GM18868 (cell line): ENCODE measurements around the gene ANTXR2.
"Not testable (repeated sequence)": the region's sequence is repeated elsewhere in the genome, so short reads cannot be mapped to it uniquely, and the experiment has no call there.

Experiments used
- ATAC-seq: cut with Tn5 transposase; IDR thresholded peaks from one replicate; pipeline ENCODE4 v1.9.1; 2021; ENCODE audit warnings: mild to moderate bottlenecking, moderate library complexity; ENCODE audit not compliant: unreplicated experiment

Gene ANTXR2

DNA sequence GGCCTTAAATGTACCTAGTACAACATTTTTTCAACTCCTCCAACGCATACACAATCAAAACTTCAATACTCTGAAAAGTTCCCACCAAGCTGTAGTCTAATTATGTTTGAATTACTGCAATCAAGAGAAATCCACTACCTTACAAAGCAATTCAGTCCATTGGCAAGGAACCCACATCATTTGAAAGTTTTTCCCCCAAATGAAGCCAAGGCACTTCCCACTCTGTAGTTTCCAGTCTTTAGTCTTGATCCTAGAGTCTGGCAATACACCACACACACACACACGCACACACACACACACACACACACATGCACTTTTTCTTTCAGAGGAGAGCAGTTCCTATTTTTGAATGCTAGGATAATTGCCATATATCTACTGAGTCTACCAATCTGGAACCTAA, 79.6 kb downstream of the ANTXR2 start:
- no peak for ATAC-seq

DNA sequence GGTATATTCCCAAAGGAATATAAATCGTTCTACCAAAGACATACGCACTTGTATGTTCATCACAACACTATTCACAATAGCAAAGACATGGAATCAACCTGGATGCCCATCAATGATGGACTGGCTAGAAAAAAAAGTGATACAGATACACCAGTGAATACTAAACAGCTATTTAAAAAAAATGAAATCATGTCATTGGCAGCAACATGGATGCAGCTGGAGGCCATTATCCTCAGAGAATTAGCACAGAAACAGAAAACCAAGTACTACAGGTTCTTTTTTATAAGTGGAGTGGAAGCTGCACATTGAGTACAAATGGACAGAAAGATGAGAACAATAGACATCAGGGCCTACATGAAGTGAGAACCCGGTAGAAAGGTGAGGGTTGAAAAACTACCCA, 81.4 kb downstream of the ANTXR2 start:
- no peak for ATAC-seq

DNA sequence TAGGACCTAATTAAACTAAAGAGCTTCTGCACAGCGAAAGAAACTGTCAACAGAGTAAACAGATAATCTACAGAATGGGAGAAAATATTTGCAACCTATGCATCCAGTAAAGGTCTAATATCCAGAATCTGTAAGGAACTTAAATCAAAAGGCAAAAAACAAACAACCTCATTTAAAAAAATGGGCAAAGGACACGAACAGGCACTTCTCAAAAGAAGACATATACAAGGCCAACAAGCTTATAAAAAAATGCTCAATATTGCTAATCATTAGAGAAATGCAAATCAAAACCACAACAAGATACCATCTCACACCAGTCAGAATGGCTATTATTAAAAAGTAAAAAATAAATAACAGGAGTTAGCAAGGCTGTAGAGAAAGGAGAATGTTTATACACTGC, 81.9 kb downstream of the ANTXR2 start:
- not testable (repeated sequence) for ATAC-seq

DNA sequence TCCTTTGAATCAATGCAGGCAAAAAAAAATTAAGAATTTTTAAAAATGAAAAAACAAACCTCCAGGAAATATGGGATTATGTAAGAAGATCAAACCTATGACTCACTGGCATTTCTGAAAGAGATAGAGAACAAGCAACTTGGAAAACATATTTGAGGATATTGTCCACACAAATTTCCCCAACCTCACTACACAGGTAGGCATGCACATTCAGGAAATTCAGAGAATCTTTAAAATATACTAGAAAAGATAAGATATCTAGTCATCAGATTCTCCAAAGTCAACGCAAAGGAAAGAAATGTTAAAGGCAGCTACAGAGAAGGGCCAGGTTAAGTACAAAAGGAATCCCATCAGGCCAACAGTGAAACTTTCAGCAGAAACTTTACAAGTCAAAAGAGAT, 85.6 kb downstream of the ANTXR2 start:
- ATAC-seq = no peak

DNA sequence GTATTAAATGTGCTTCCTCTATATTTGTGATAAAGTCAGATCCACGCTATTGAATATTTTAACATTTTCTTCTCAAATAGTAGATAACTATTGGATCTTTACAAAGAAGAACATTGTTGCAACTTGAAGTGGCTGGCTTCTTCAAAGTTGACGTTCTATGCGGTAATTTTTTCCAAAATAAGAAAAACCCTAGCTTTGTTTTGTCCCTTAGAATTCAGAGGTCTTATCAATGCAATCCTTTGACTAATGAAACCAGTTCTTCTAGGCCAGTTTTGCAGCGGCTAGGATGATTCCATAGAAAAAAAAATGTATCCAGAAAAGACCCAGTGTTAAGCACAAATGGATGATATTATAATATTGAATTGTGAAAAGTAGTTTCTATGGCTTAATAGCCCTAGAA, 89.6 kb downstream of the ANTXR2 start:
- ATAC-seq = no peak

DNA sequence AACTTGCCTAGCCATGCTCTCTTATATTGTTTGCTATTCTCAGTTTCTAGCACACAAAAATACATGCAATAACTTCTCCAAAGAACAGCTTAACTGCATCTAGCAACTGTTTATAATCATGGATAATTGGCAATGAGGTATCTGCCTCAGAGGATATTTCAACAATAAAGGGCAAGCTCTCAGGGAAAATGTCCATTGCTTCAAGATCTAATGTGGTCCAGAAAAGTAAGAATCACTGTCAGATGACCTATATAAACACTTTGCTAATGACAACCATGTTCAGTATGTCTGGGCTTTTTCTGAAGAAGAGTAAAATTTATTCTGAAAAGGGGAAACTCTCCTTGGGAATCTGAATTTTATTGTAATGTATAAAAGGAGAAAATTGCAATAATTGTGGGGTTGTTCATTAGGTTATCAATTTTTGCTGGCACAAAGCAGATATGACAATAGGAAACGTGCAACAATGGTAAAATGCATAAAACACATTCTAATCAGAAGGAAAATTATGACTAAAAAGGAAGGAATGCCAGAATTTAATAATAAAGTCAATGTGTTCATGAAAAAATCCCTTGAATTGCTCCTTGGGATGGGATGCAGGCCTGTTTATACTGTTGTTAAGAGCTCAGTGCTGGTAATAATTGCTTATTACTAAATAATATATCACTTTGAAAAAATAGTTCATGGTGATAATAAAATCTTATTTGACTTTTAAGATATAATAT, 90.3 kb downstream of the ANTXR2 start:
- no peak for ATAC-seq

DNA sequence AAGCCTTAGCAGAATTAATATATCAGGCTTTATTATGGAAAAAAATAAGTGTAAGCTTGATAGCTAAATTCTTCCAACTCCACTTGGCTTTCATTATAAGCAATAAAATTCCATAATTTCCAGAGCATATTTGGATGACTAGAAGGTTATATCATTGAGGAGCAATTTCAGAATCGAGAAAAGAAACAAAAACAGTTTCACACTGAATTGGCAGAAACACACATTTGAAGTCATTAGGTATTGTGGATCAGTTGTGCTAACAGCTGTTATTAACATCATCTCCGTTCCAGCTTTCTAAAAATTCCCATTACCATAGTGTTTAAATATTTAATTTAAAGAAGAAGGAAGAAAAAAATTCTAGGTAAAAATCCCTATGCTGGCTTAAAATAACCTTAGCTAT, 92.6 kb downstream of the ANTXR2 start:
- no peak for ATAC-seq

DNA sequence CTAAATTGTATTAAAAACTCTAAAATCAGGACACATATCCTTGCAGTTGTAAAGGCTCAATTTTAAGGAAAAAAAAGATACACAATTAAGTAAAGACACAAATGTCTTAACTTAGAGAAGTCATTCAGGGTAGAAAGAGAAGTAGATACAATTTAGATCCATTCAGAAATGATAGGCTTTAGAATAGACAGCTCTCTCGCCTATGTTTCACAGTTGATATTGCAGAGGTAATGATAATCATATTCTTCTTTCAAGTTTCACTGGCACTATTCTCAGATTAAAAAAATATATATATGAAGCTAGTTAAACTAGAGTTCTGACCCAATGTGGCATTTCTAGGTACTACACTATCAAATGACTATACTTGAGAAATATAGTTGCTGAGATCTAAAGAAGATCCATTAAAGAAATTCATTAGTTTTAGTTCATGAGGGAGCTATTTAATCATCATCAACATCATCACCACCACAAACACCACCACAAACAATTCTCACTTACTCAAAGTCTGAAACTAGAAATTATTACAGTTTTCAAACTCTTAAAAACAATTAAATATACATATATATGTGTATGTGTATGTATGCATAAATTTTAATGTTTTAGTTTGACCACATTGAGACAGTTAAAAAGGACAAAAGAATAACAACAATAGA, 93.1 kb downstream of the ANTXR2 start:
- no peak for ATAC-seq

DNA sequence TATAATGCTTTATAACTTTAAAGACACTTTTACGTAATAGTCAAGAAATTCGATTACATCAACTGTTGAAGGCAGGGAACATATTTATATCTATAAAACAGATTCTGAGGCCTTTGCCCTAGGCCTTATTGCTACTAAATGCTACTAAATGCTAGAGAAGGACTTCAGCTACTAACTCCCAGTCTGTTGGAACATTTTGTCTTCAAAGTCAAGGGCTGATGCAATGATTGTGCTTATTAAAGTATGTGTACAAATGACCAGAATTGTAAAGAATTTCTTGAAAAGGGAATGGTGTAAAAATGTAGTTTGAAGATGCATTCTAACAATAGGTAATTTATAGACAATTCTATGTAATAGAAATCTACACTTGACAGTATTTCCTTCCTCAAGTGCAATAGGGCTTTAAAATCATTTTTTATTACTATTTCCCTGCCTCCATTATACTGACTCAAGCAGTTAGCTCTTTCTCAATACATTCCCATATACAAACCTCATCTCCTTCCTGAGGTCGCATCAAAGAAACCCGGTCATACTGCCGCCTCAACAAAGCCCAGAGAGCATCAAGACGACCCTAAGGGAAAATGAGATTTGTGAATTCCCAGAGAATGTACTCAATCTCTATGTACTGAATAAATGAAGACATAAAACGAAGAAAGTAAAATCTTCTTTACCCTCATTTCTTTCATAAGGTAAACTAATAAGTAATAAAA, 95.7 kb downstream of the ANTXR2 start:
- no peak for ATAC-seq

DNA sequence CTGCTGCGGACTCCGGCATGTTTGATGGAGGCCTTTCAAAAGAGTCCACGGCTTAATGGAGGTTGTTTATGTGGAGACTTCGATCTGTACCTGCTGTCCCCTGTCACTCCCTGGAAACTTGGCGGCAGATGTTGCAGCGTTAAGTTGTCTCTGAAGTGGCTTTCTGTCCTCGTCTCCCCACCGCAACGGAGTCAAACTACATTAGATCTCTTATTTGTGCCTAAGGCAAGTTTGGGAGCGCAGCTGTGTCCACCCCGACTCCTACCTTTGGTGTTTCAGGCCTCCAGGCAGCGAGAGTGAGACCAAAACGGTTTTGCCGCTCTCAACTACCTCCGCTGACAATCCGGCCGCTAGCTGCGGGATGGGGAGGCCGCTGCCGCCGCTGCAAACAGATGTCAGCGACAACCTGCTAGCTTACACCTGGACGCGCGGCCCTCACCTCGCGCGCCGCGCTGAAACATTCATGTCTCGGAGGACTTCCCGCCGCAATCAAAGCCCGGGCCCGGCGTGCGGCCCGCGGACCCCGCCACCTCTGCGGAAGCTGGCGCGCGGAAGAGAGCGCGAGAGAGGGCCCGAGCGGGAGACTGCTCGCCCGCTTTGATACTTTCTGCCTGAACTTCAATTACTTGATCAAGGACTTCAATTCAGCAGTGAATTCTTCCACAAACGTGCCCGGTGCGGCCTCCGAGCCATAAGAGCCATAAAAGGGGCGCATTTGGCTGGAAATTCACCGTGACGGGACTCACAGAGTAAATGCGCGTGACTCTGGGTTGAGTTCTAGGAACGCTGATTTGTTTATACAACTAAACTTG, 108.4 kb downstream of the ANTXR2 start:
- no peak for ATAC-seq

DNA sequence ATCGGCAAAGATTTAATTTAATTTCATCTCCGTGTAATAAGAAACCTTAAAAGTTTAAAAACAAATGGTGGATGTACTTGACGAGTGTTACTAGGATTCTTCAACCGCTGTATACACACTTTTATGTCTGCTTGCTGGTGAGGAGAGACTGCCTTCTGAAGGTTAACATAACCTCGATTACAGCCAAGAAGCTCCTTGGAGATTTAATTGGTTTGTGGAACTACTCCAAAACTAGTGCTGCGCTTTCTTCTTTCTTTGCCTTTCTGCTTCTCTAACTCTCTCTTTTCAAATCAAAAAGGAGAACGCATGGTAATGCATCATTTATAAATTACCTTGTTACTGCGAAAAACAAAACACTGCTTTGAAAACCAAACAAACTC, 109.0 kb downstream of the ANTXR2 start:
- no peak for ATAC-seq

DNA sequence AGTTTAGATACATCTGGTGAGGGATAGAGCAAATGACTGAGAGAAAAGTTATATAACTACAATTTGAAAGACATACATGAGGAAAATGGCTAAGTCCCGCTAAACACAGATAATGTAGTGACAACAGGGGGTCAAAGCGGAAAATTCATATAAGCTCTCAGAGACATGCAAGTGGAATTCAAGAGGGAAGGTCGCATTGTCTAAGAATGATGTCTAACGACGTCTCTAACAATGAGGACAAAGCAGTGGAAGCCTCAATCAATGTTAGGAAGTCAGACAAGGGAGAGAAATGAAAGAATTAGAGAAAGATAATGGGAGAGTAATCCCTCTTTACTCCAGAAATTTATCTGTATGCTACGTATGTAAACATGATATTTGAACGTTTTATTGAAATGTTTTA, 113.4 kb downstream of the ANTXR2 start:
- ATAC-seq = no peak

DNA sequence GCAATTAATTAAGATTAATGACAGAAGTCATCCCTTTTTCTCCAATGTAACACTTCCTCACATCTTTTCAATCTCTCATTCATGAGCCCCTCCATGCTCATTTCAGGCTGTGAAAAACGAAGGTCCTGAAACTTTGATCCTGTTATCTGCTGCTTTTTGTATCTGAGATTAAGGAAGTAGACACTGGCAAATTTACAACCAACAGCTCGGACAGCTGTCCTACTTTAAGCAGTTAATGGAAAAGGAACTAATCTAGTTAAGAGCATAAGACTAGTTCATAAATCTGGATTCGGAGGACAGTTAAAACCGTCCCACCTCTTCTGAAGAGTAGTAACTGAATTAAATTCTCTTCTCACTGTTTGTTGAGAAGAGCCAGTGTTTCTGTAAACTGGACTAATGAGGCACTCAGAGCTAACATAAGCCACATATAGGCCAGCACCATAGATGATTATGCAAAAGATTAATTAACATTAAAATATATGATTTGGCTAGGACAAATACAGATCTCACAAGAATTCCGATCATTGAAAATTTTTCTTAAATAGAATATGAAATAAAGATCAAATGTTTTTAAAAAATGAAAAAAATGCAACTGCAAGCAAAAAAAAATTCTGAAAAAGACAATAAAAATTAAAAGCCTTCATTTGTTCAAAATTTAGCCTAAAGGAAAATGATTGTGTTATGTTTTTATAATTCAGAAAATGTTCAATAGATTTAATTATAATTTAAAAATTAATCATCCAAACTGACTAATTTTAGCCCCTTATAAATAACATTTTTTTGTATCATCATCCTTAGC, 114.4 kb downstream of the ANTXR2 start:
- ATAC-seq = no peak

DNA sequence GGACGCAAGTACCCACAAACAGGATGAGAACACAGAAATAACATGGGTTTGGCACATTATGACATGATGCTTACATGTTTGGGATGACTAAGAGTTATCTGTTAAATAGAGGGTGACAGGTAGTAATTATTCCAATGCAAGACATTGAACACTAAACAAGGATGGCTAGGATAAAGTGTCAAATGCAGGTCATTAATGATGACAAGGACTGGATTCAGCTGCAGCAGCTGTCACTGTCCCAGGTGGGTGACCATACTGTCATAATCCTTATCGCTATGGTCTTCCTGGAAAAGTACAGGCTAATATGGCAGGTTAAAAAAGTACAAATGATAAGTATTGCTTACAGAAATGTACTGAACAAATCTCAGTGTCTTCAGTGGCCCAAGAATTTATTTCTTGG, 123.9 kb downstream of the ANTXR2 start:
- ATAC-seq = no peak

DNA sequence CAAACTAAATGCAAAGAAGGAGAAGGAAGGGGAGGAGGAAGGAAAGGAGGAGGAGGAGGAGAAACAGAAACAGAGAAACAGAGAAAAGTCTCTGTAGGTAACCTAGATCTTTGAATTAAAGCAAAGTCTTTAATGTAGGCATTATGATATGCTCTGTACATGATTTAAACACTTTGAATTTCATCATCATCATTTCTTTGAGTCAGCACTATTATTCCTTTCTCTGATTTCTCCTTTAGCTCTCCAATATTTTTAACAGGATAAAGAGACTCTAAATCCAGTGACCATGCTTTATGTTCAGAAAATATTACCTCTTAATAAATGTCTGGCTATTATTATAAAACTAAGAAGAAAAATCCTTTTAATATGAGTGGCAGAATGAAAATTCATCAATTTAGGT, 124.3 kb downstream of the ANTXR2 start:
- ATAC-seq = no peak

DNA sequence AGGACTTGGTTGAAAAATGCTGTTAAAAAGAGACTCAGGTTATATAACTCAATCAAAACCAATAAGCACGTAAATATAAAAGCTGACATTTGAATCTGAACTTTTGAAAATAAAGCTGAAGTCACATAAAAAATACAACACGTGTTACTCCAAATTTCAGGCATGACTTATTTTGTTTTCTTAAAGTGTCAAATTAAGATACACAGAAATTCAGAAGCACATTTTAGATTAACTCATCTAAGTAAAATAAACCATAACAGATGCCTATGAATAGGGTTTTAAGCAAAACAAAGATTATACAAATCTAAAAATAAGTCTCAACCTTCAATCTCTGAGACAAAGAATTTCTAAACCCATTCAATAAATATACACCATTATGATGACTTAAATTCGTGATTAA, 124.8 kb downstream of the ANTXR2 start:
- ATAC-seq = no peak

DNA sequence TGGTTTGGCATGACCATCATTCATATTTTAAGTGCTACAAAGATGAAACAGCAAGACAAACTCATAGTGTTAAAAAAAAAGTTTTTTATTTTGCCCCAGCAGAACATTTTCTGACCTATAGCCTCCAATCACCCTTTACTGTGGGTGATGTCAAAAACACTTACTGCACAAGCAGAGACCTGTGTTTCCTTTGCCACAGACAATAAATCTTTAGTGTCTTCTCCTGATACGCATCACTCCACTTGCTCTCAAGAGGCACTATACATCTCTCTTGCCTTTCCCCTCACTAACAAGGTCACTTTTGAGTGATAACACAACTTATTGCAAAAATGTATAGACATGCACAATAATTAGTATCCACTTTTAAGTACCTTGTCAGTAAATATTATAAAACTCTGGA, 125.6 kb downstream of the ANTXR2 start:
- no peak for ATAC-seq

DNA sequence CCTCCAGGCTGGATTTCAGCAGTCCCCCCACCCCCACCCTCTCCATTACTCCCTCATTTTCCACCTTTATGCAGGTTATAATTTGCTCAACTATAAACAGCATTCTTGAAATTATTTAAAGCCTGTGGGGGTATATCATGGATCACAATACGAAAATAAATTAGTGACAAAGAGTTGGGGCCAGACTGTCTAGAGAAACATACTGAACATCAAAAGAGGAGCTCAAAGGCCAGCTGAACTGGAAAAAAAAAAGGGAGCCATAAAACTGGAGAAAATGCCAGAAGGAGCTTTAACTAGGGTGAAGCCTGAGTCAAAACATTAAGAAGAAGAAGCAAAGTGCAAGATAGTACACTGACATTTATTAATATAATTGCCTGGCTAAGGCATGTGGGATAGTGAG, 137.8 kb downstream of the ANTXR2 start:
- no peak for ATAC-seq

DNA sequence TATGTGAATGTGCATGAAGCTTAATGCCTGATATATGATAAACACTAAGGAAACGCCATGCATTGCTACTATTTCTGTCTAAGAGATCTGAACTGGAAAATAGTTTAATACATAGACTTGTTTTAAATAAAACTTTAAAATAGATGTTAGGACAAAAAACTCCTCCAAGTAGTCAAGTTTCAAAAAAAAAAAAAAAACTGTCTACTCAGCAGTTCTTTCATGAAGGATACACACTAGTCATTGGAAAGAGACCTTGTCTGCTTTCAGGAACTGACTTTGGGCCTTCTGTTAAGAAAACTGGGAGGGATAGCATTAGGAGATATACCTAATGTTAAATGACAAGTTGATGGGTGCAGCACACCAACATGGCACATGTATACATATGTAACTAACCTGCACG, 138.4 kb downstream of the ANTXR2 start:
- ATAC-seq = no peak

DNA sequence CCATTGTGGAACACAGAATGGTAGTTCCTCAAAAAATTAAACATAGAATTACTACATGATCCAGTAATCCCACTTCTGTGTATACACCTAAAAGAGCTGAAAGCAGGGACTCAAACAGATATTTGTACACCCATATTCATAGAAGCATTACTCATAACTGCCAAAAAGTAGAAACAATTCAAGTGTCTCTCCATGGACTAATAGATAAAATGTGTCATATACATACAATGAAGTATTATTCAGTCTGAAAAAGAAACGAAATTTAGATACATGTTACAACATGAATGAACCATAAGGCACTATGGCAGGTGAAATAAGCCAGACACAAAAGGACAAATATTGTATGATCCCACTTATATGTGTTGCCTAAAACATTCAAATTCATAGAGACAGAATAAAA, 145.1 kb downstream of the ANTXR2 start:
- ATAC-seq = no peak

DNA sequence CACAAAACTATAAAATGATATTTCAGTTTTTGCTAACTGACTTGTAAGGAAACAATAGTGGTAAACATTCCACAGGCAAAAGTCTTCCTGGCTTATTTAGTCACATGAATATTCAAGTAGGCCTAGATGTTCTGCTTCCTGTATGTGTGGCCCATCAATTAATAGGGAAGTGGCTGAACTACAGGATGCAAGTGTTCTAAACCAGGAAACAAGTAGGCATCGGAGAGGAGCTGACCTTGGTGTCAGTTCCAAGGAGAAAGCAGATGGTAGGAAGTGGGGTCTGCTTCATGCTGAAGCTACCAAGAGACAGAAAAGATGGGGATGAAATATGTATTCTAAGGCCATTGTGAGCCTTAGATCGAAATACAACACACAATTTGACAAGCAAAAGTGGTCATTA, 149.7 kb downstream of the ANTXR2 start:
- ATAC-seq = no peak
